T-cell (primary cell): ENCODE results near the gene HUS1B. TPM values are rescaled to one million over a fixed set of nuclear protein-coding genes. Genes with fewer than 3 reads are reported as not detected.
A peak's percentile ranks its signal among the peaks of the same experiment; 100 is the strongest.

Source experiments
- ATAC-seq, 4 experiments: fragments of 200-7000 bp in 3 of 4; fragments of 150-1000 bp in 1 of 4; cut with Tn5 transposase; replicated peaks in 1 of 4; 1 replicate in 3 of 4; 2 replicates in 1 of 4; pipeline ENCODE4 v1.10.0; 2021; ENCODE audit warnings: moderate library complexity in 3 of 4, mild to moderate bottlenecking in 2 of 4, moderate number of reproducible peaks in 1 of 4
- CTCF ChIA-PET, 2 donors: fragments of 300-600 bp; sonication (Branson Sonifier 250); formaldehyde crosslinking; loops; one replicate each; lab custom pipeline; 2022; ENCODE audit warnings: antibody characterized with exemption in 2 of 2; lab: Charles Lee
- POLR2A ChIA-PET, 2 donors: fragments of 300-600 bp; sonication (Branson Sonifier 250); formaldehyde crosslinking; loops; one replicate each; lab custom pipeline; 2022; ENCODE audit warnings: antibody characterized with exemption in 2 of 2; lab: Charles Lee
- DNase-seq, 35 experiments: peaks; one replicate each; pipeline versions ENCODE4 v3.0.0 to v3.0.0-alpha.2; 2013 to 2023
- H3K27ac ChIP-seq: one replicate; pipeline ENCODE4 v1.5.1; 2013; ENCODE audit warnings: low read length
- H3K27me3 ChIP-seq, 2 experiments: replicated peaks in 1 of 2; 1 replicate in 1 of 2; 2 replicates in 1 of 2; pipeline versions ENCODE4 v1.6.1 to v1.7.0; 2013; ENCODE audit warnings: low read length in 1 of 2, mixed read lengths in 1 of 2; ENCODE audit not compliant: control insufficient read depth in 2 of 2, insufficient read depth in 2 of 2; ENCODE audit errors: extremely low read depth in 1 of 2
- H3K36me3 ChIP-seq, 2 donors: 1 replicate in 1 of 2; 2 replicates in 1 of 2; pipeline versions ENCODE4 v1.6.1 to v1.7.0; 2013; ENCODE audit warnings: low read length in 1 of 2; ENCODE audit not compliant: control insufficient read depth in 2 of 2, insufficient read depth in 1 of 2; ENCODE audit errors: extremely low read depth in 1 of 2
- H3K4me1 ChIP-seq, 2 experiments: 1 replicate in 1 of 2; 2 replicates in 1 of 2; pipeline versions ENCODE4 v1.6.1 to v1.7.0; 2013; ENCODE audit warnings: low read length in 2 of 2, mixed read lengths in 1 of 2; ENCODE audit not compliant: insufficient read depth in 2 of 2, control insufficient read depth in 1 of 2; ENCODE audit errors: extremely low read depth in 1 of 2
- H3K4me3 ChIP-seq, 2 donors: 1 replicate in 1 of 2; 2 replicates in 1 of 2; pipeline versions ENCODE4 v1.5.1 to v1.7.0; 2013; ENCODE audit warnings: mild to moderate bottlenecking in 2 of 2, low read length in 1 of 2, moderate library complexity in 1 of 2; ENCODE audit not compliant: control insufficient read depth in 1 of 2; ENCODE audit errors: extremely low read depth in 1 of 2
- H3K9me3 ChIP-seq: 2 replicates; pipeline ENCODE4 v1.7.0; 2013
- H3K27ac Mint-ChIP-seq, 2 donors: one replicate each; pipeline ENCODE4 v1.8.0; 2020 to 2021; ENCODE audit warnings: mild to moderate bottlenecking in 2 of 2, mixed read lengths in 2 of 2
- H3K27me3 Mint-ChIP-seq, 2 donors: one replicate each; pipeline ENCODE4 v1.8.0; 2021 to 2022; ENCODE audit warnings: mixed read lengths in 2 of 2
- H3K36me3 Mint-ChIP-seq: one replicate; pipeline ENCODE4 v1.8.0; 2021; ENCODE audit warnings: mixed read lengths
- H3K4me1 Mint-ChIP-seq, 3 donors: one replicate each; pipeline ENCODE4 v1.8.0; 2020 to 2022; ENCODE audit warnings: mixed read lengths in 3 of 3, mild to moderate bottlenecking in 1 of 3
- H3K4me3 Mint-ChIP-seq, 3 donors: one replicate each; pipeline ENCODE4 v1.8.0; 2020 to 2022; ENCODE audit warnings: mild to moderate bottlenecking in 3 of 3, mixed read lengths in 3 of 3, moderate library complexity in 3 of 3
- H3K9me3 Mint-ChIP-seq, 3 donors: one replicate each; pipeline ENCODE4 v1.8.0; 2020 to 2022; ENCODE audit warnings: mixed read lengths in 3 of 3
- WGBS: methylation state at CpG from one replicate; pipeline ENCODE4 v1.1.5; 2013; ENCODE audit warnings: missing lambda C conversion rate; ENCODE audit not compliant: insufficient coverage; 5-methylcytosine and 5-hydroxymethylcytosine counted together
- total RNA-seq, 35 experiments: library from RNA in 6 of 35; stranded (reverse) in 6 of 35; fragments of 120-200 nt in 1 of 35; gene quantifications; one replicate each; pipeline versions ENCODE4 v1.2.1 to v1.2.4 and lab custom pipeline; 2013 to 2026

The HUS1B gene
- total RNA-seq, 5 donors from 2014 or later (not counting 1 experiment from before 2014, with no cell fraction given) = 1.7 to 3.8 (median 2.5) TPM

GRCh38 chr6:641225-641985, 15.5 kb downstream of the HUS1B start:
- Histone ChIP-seq H3K4me1 (no peaks in the 10 kb centered on the region), H3K27ac (no peak overlapping the region), H3K4me3 (no peak overlapping the region), H3K36me3 (peaks cover 0 to 14% of the 10 kb centered on the region in 2 donors), H3K27me3 (no peaks in the 10 kb centered on the region), H3K9me3 (no peaks in the 10 kb centered on the region)
- WGBS = 100% methylated on average over 6 of the region's 8 CpGs
- Mint-ChIP-seq H3K27ac (no peak overlapping the region), H3K27me3 (no peaks in the 10 kb centered on the region), H3K9me3 (no peaks in the 10 kb centered on the region), H3K36me3 (peaks cover 23% of the 10 kb centered on the region), H3K4me1 (peaks cover 35 to 44% (median 44%) of the 10 kb centered on the region in 3 donors), H3K4me3 (no peak overlapping the region)
- no peak for DNase-seq
- ATAC-seq = no peak
- POLR2A ChIA-PET = no interaction called here
- CTCF ChIA-PET = no interaction called here

- Mint-ChIP-seq H3K4me1 (peaks cover 15 to 18% (median 16%) of the 10 kb centered on the region in 3 donors), H3K27ac (no peak overlapping the region), H3K27me3 (no peaks in the 10 kb centered on the region), H3K9me3 (no peaks in the 10 kb centered on the region), H3K4me3 (no peak overlapping the region), H3K36me3 (peaks cover 47% of the 10 kb centered on the region)
- H3K4me3 ChIP-seq = no peak overlapping the region
- DNase-seq = no peak
- H3K4me1 ChIP-seq = no peaks in the 10 kb centered on the region
- CTCF ChIA-PET = no interaction called here
- H3K36me3 ChIP-seq = peaks cover 0 to 32% of the 10 kb centered on the region in 2 donors
- H3K27ac ChIP-seq = no peak overlapping the region
- H3K9me3 ChIP-seq = no peaks in the 10 kb centered on the region
- no peak for ATAC-seq
- no peaks in the 10 kb centered on the region for H3K27me3 ChIP-seq
- POLR2A ChIA-PET = no interaction called here
- WGBS = no CpG with 5 or more reads among the region's 5 CpGs
Measured at GRCh38 chr6:636488-636887, 20.4 kb downstream of the HUS1B start.

GRCh38 chr6:635233-635632, 21.7 kb downstream of the HUS1B start:
- H3K27me3 Mint-ChIP-seq = no peaks in the 10 kb centered on the region
- Histone ChIP-seq H3K36me3 (peaks cover 0 to 32% of the 10 kb centered on the region in 2 donors), H3K9me3 (no peaks in the 10 kb centered on the region), H3K4me1 (no peaks in the 10 kb centered on the region), H3K4me3 (no peak overlapping the region), H3K27me3 (no peaks in the 10 kb centered on the region), H3K27ac (no peak overlapping the region)
- peaks cover 51% of the 10 kb centered on the region for H3K36me3 Mint-ChIP-seq
- ChIA-PET CTCF (interaction anchor here in 1 of 2 donors (0.6 kb wide), 1 partner anchor 752 kb away, joined by 6 read pairs; no protein-coding TSS in a partner anchor), POLR2A (no interaction called here)
- H3K27ac Mint-ChIP-seq = no peak overlapping the region
- peaks cover 9 to 14% (median 13%) of the 10 kb centered on the region in 3 donors for H3K4me1 Mint-ChIP-seq
- no peak for ATAC-seq
- no peak overlapping the region for H3K4me3 Mint-ChIP-seq
- no CpG with 5 or more reads among the region's 5 CpGs for WGBS
- DNase-seq = no peak
- H3K9me3 Mint-ChIP-seq = no peaks in the 10 kb centered on the region

- H3K4me3 ChIP-seq = no peak overlapping the region
- no peak overlapping the region for H3K27ac Mint-ChIP-seq
- H3K36me3 ChIP-seq = peaks cover 0 to 35% of the 10 kb centered on the region in 2 donors
- H3K4me1 ChIP-seq = no peaks in the 10 kb centered on the region
- no peak overlapping the region for H3K27ac ChIP-seq
- ChIA-PET POLR2A (no interaction called here), CTCF (no interaction called here)
- DNase-seq (no peak), ATAC-seq (no peak)
- H3K36me3 Mint-ChIP-seq = peaks cover 48% of the 10 kb centered on the region
- H3K4me3 Mint-ChIP-seq = no peak overlapping the region
- H3K9me3 ChIP-seq = no peaks in the 10 kb centered on the region
- WGBS = 100% methylated on average over 1 of the region's 1 CpG
- peaks cover 6 to 19% (median 16%) of the 10 kb centered on the region in 3 donors for H3K4me1 Mint-ChIP-seq
- H3K27me3 ChIP-seq = no peaks in the 10 kb centered on the region
- H3K9me3 Mint-ChIP-seq = no peaks in the 10 kb centered on the region
- no peaks in the 10 kb centered on the region for H3K27me3 Mint-ChIP-seq
Measured at GRCh38 chr6:633611-634010, 23.3 kb downstream of the HUS1B start.

GRCh38 chr6:628766-629165, 28.1 kb downstream of the HUS1B start:
- Histone ChIP-seq H3K27me3 (no peaks in the 10 kb centered on the region), H3K4me3 (no peak overlapping the region), H3K27ac (no peak overlapping the region), H3K9me3 (no peaks in the 10 kb centered on the region), H3K4me1 (no peaks in the 10 kb centered on the region), H3K36me3 (peaks cover 0 to 27% of the 10 kb centered on the region in 2 donors)
- Mint-ChIP-seq H3K27me3 (no peaks in the 10 kb centered on the region), H3K36me3 (peaks cover 36% of the 10 kb centered on the region), H3K9me3 (no peaks in the 10 kb centered on the region), H3K4me1 (peaks cover 7 to 17% (median 16%) of the 10 kb centered on the region in 3 donors), H3K27ac (peak overlapping the region in 1 of 2 donors; percentile 11), H3K4me3 (no peak overlapping the region)
- POLR2A ChIA-PET = no interaction called here
- CTCF ChIA-PET = interaction anchor here in 1 of 2 donors (0.7 kb wide), 1 partner anchor 440 kb away, joined by 4 read pairs; no protein-coding TSS in a partner anchor
- WGBS = 57% methylated on average over 1 of the region's 3 CpGs
- ATAC-seq (no peak), DNase-seq (no peak)

GRCh38 chr6:626236-626635, 30.7 kb downstream of the HUS1B start:
- Mint-ChIP-seq H3K27me3 (no peaks in the 10 kb centered on the region), H3K9me3 (no peaks in the 10 kb centered on the region), H3K36me3 (peaks cover 31% of the 10 kb centered on the region), H3K4me3 (no peak overlapping the region), H3K4me1 (peaks cover 7 to 17% (median 14%) of the 10 kb centered on the region in 3 donors), H3K27ac (no peak overlapping the region)
- no peak for ATAC-seq
- no peaks in the 10 kb centered on the region for H3K9me3 ChIP-seq
- no peak for DNase-seq
- 94% methylated on average over 9 of the region's 9 CpGs for WGBS
- ChIA-PET POLR2A (no interaction called here), CTCF (no interaction called here)
- no peak overlapping the region for H3K27ac ChIP-seq
- peaks cover 0 to 34% of the 10 kb centered on the region in 2 donors for H3K36me3 ChIP-seq
- no peak overlapping the region for H3K4me3 ChIP-seq
- H3K4me1 ChIP-seq = no peaks in the 10 kb centered on the region
- no peaks in the 10 kb centered on the region for H3K27me3 ChIP-seq
